ENCODE data around the gene DNLZ.

- TF ChIP-seq TAF1 (IDR thresholded peaks at IDR 0.05; ENCODE audit: low read depth, low read length) (peak; percentile 82), POLR2A (IDR thresholded peaks at IDR 0.05; ENCODE audit: low read depth, low read length) (0 out of 2 replicates have a peak, but pooled peaks have one; percentile 57), POLR2AphosphoS5 (IDR thresholded peaks at IDR 0.05; ENCODE audit: low read depth, low read length) (peak; percentile 72), SPI1 (IDR thresholded peaks at IDR 0.05; ENCODE audit: low read depth, low read length) (no peak), POU2F2 (IDR thresholded peaks at IDR 0.05; ENCODE audit: low read depth, low read length) (no peak), PAX5 (IDR thresholded peaks at IDR 0.05; ENCODE audit: insufficient read depth, low read length, severe bottlenecking) (no peak)
Observed at GRCh38 chr9:136400038-136400834, 36.7 kb upstream of the DNLZ start, which contains the start of gene SNAPC4.

Measured in GM12891 (cell line).